ENCODE results near the gene TCHHL1. TPM values are rescaled to one million over a fixed set of nuclear protein-coding genes. Genes with fewer than 3 reads are reported as not detected.

The TCHHL1 gene
- total and polyA plus RNA-seq, 2 of the 8 experiments (the other 6 are each of a cell fraction or from before 2014, with no cell fraction given): not detected

- no peak overlapping the region for H3K18ac ChIP-seq (ENCODE audit: extremely low read depth, low read length)
- DNase-seq (ENCODE audit: low read depth in 1 of 2, low spot score in 2 of 2): no peak
- H4K20me1 ChIP-seq (replicated peaks in 1 of 2; ENCODE audit: control insufficient read depth in 1 of 2, insufficient read depth in 2 of 2, low read length in 2 of 2): no peaks in the 10 kb centered on the region
- H3K4me1 ChIP-seq (replicated peaks in 1 of 4; ENCODE audit: control insufficient read depth in 3 of 4, insufficient read depth in 4 of 4, low read length in 3 of 4): no peaks in the 10 kb centered on the region
- H4K91ac ChIP-seq (replicated peaks; ENCODE audit: insufficient read length, low read length): no peak overlapping the region
- no peak overlapping the region for H3K4ac ChIP-seq (replicated peaks; ENCODE audit: insufficient read length, low read depth, low read length)
- H4K5ac ChIP-seq (ENCODE audit: insufficient read length, low read depth, low read length): no peak overlapping the region
- H3K4me2 ChIP-seq (ENCODE audit: insufficient read depth in 1 of 2, low read depth in 2 of 2, low read length in 2 of 2): no peak overlapping the region
- H3K9me3 ChIP-seq (ENCODE audit: insufficient read depth in 2 of 2, low read depth in 1 of 2, low read length in 1 of 2): peaks cover 44 to 67% of the 10 kb centered on the region in 2 experiments
- no peak overlapping the region for H3K56ac ChIP-seq (replicated peaks; ENCODE audit: insufficient read length, low read depth, low read length)
- TF ChIP-seq KDM5A (IDR thresholded peaks at IDR 0.05; ENCODE audit: low read length) (no peak), POLR2A (IDR thresholded peaks at IDR 0.05; ENCODE audit: control extremely low read depth in 1 of 2, low read depth in 2 of 2, low read length in 2 of 2) (no peak), TEAD4 (IDR thresholded peaks at IDR 0.05; ENCODE audit: low read depth, low read length) (no peak), CBX8 (IDR thresholded peaks at IDR 0.05; ENCODE audit: borderline replicate concordance, low read depth, low read length) (no peak), CHD2 (IDR thresholded peaks at IDR 0.05; ENCODE audit: low read length) (no peak), SIN3A (conservative IDR thresholded peaks at IDR 0.05 in 1 of 2, IDR thresholded peaks at IDR 0.05 in 1 of 2; ENCODE audit: low read depth in 1 of 2, low read length in 2 of 2) (no peak), CBX5 (IDR thresholded peaks at IDR 0.05; ENCODE audit: low read depth, low read length) (no peak)
- H3K23me2 ChIP-seq (ENCODE audit: low read depth, low read length): no peaks in the 10 kb centered on the region
- no peak overlapping the region for H3K4me3 ChIP-seq (ENCODE audit: extremely low read depth in 1 of 4, insufficient read depth in 2 of 4, low read depth in 3 of 4, low read length in 4 of 4)
- H3K23ac ChIP-seq (ENCODE audit: insufficient read length): no peak overlapping the region
- no peak overlapping the region for H4K8ac ChIP-seq (ENCODE audit: extremely low read depth, insufficient read depth, low read length)
- no peaks in the 10 kb centered on the region for H3K79me2 ChIP-seq (ENCODE audit: control insufficient read depth in 1 of 2, insufficient read depth in 2 of 2, low read length in 2 of 2)
- H2BK15ac ChIP-seq (ENCODE audit: low read length): no peak overlapping the region
- no peak overlapping the region for H2BK5ac ChIP-seq (ENCODE audit: low read depth, low read length)
- H3K36me3 ChIP-seq (ENCODE audit: control insufficient read depth in 2 of 4, insufficient read depth in 4 of 4, low read length in 3 of 4): no peaks in the 10 kb centered on the region
- H3K14ac ChIP-seq (ENCODE audit: insufficient read length): no peak overlapping the region
- H2BK20ac ChIP-seq (ENCODE audit: low read length): no peak overlapping the region
- H3K9ac ChIP-seq (replicated peaks in 1 of 4; ENCODE audit: extremely low read depth in 1 of 4, low read depth in 3 of 4, low read length in 3 of 4): no peak overlapping the region
- H3K79me1 ChIP-seq (ENCODE audit: low read depth, low read length): no peaks in the 10 kb centered on the region
- no peak overlapping the region for H2AFZ ChIP-seq (ENCODE audit: low read length)
- H3K27ac ChIP-seq (ENCODE audit: low read depth, low read length): no peak overlapping the region
- FAIRE-seq: no peak
- CTCF ChIA-PET (ENCODE audit: partially characterized antibody): no interaction called here
- H3K27me3 ChIP-seq (replicated peaks in 1 of 4; ENCODE audit: control insufficient read depth in 3 of 4, extremely low read depth in 1 of 4, insufficient read depth in 3 of 4, low read length in 3 of 4): no peaks in the 10 kb centered on the region
- H2BK120ac ChIP-seq (replicated peaks; ENCODE audit: low read depth, low read length): no peak overlapping the region
- no peak overlapping the region for H2AK5ac ChIP-seq (ENCODE audit: low read depth, low read length)
- no peak overlapping the region for H2BK12ac ChIP-seq (ENCODE audit: low read depth, low read length)
- POLR2A ChIA-PET (ENCODE audit: partially characterized antibody): no interaction called here
Measured at GRCh38 chr1:152127673-152128072, 38.8 kb upstream of the TCHHL1 start.
